ENCODE data around the gene SLC46A1.

DNA sequence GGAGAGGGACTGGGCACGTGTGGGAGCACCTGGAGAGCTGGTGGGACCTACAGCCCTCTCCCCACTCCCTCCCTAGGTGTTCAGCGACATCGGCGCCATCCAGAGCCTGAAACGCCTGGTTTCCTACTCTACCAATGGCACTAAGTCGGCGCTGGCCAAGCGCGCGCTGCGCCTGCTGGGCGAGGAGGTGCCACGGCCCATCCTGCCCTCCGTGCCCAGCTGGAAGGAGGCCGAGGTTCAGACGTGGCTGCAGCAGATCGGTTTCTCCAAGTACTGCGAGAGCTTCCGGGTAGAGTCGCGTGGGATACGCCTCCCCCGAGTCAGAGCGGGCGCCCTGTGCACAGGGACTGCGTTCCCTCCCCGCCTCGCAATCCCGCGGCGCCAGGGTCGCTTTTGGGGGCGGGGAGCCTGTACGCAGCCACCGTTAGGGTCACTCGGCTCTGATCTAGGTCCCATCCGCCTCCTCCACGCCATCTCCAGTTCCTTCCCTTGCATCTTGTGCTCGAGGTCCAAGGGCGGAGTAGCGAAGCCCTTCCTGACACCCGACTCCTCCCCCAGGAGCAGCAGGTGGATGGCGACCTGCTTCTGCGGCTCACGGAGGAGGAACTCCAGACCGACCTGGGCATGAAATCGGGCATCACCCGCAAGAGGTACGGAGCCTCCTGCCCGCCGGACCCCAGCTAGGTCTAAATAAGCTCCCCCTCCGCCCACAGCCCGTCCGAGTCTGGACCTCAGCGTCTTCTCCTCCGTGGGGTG is 21.6 kb downstream of the SLC46A1 start:
- TF ChIP-seq TEAD4 (IDR thresholded peaks at IDR 0.05; ENCODE audit: low read depth, low read length) (no peak), EZH2 (IDR thresholded peaks at IDR 0.05; ENCODE audit: low read depth, low read length, severe bottlenecking) (peak; percentile 81), FOSL1 (IDR thresholded peaks at IDR 0.05; ENCODE audit: insufficient read depth, low read depth, low read length) (no peak)
- TF ChIP-seq, protein P1, sequence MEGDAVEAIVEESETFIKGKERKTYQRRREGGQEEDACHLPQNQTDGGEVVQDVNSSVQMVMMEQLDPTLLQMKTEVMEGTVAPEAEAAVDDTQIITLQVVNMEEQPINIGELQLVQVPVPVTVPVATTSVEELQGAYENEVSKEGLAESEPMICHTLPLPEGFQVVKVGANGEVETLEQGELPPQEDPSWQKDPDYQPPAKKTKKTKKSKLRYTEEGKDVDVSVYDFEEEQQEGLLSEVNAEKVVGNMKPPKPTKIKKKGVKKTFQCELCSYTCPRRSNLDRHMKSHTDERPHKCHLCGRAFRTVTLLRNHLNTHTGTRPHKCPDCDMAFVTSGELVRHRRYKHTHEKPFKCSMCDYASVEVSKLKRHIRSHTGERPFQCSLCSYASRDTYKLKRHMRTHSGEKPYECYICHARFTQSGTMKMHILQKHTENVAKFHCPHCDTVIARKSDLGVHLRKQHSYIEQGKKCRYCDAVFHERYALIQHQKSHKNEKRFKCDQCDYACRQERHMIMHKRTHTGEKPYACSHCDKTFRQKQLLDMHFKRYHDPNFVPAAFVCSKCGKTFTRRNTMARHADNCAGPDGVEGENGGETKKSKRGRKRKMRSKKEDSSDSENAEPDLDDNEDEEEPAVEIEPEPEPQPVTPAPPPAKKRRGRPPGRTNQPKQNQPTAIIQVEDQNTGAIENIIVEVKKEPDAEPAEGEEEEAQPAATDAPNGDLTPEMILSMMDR (IDR thresholded peaks at IDR 0.05; ENCODE audit: control extremely low read depth in 1 of 3, insufficient read depth in 1 of 3, low read depth in 1 of 3, low read length in 3 of 3), result no peak
- TF ChIP-seq, protein P2, sequence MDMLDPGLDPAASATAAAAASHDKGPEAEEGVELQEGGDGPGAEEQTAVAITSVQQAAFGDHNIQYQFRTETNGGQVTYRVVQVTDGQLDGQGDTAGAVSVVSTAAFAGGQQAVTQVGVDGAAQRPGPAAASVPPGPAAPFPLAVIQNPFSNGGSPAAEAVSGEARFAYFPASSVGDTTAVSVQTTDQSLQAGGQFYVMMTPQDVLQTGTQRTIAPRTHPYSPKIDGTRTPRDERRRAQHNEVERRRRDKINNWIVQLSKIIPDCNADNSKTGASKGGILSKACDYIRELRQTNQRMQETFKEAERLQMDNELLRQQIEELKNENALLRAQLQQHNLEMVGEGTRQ (IDR thresholded peaks at IDR 0.05; ENCODE audit: low read length), result no peak
